Astrocyte (in vitro differentiated cells and primary cell): Measurements from ENCODE around the gene COL23A1. TPM values are rescaled to one million over a fixed set of nuclear protein-coding genes. Genes with fewer than 3 reads are reported as not detected.
A peak's percentile ranks its signal among the peaks of the same experiment; 100 is the strongest.

ENCODE experiments used
- DNase-seq: peaks from one replicate; pipeline ENCODE4 v3.0.0-alpha.2; 2010; ENCODE audit warnings: low read depth
- FAIRE-seq: peaks from 2 replicates; lab custom pipeline; 2011; peaks lifted over from hg19 to GRCh38; lab: Jason Lieb, UNC
- H2AFZ ChIP-seq: 2 replicates; pipeline ENCODE4 v1.6.0; 2012; ENCODE audit warnings: low read depth, low read length, inconsistent platforms
- H3K27ac ChIP-seq: 2 replicates; pipeline ENCODE4 v1.5.1; 2011; ENCODE audit warnings: low read depth, low read length, inconsistent platforms
- H3K27me3 ChIP-seq: 2 replicates; pipeline ENCODE4 v1.6.0; 2011; ENCODE audit warnings: low read length, inconsistent platforms; ENCODE audit not compliant: insufficient read depth
- H3K36me3 ChIP-seq: 2 replicates; pipeline ENCODE4 v1.5.1; 2011; ENCODE audit warnings: low read length, inconsistent platforms; ENCODE audit not compliant: insufficient read depth
- H3K4me1 ChIP-seq: 2 replicates; pipeline ENCODE4 v1.5.1; 2011; ENCODE audit warnings: low read length, inconsistent platforms; ENCODE audit not compliant: insufficient read depth
- H3K4me2 ChIP-seq: 2 replicates; pipeline ENCODE4 v1.6.0; 2012; ENCODE audit warnings: low read length, inconsistent platforms
- H3K4me3 ChIP-seq: 2 replicates; pipeline ENCODE4 v1.5.1; 2011; ENCODE audit warnings: low read depth, mild to moderate bottlenecking, low read length, inconsistent platforms; ENCODE audit not compliant: insufficient read depth
- H3K79me2 ChIP-seq: 2 replicates; pipeline ENCODE4 v1.6.0; 2012; ENCODE audit warnings: mild to moderate bottlenecking, low read length, inconsistent platforms; ENCODE audit not compliant: insufficient read depth
- H3K9ac ChIP-seq: 2 replicates; pipeline ENCODE4 v1.6.0; 2012; ENCODE audit warnings: mild to moderate bottlenecking, low read length, inconsistent platforms
- H3K9me3 ChIP-seq: 2 replicates; pipeline ENCODE4 v1.5.1; 2012; ENCODE audit warnings: low read depth, mild to moderate bottlenecking, low read length, inconsistent platforms; ENCODE audit not compliant: insufficient read depth
- H4K20me1 ChIP-seq: 2 replicates; pipeline ENCODE4 v1.6.0; 2012; ENCODE audit warnings: low read length, inconsistent platforms; ENCODE audit not compliant: insufficient read depth
- H3K27ac Mint-ChIP-seq: one replicate; pipeline ENCODE4 v1.8.0; 2021; ENCODE audit warnings: mild to moderate bottlenecking, mixed read lengths; ENCODE audit not compliant: unreplicated experiment
- H3K27me3 Mint-ChIP-seq: one replicate; pipeline ENCODE4 v1.8.0; 2021; ENCODE audit warnings: low read depth, mixed read lengths; ENCODE audit not compliant: unreplicated experiment
- H3K36me3 Mint-ChIP-seq: one replicate; pipeline ENCODE4 v1.8.0; 2021; ENCODE audit warnings: low read depth, mixed read lengths; ENCODE audit not compliant: unreplicated experiment
- H3K4me1 Mint-ChIP-seq: one replicate; pipeline ENCODE4 v1.8.0; 2021; ENCODE audit warnings: low read depth, mixed read lengths; ENCODE audit not compliant: unreplicated experiment
- H3K4me3 Mint-ChIP-seq: one replicate; pipeline ENCODE4 v1.8.0; 2021; ENCODE audit warnings: mild to moderate bottlenecking, moderate library complexity, mixed read lengths; ENCODE audit not compliant: unreplicated experiment
- H3K9me3 Mint-ChIP-seq: one replicate; pipeline ENCODE4 v1.8.0; 2021; ENCODE audit warnings: mild to moderate bottlenecking, mixed read lengths; ENCODE audit not compliant: unreplicated experiment
- EZH2 ChIP-seq: IDR thresholded peaks from 2 replicates; pipeline ENCODE4 v1.6.1; 2012; ENCODE audit warnings: mild to moderate bottlenecking, low read length, inconsistent platforms; ENCODE audit not compliant: insufficient read depth
- total RNA-seq: library from RNA; stranded (reverse); gene quantifications from 2 replicates; pipeline ENCODE4 v1.2.1, GENCODE V29; 2021
- TF ChIP-seq, protein P1 (sequence below): IDR thresholded peaks from 2 replicates; pipeline ENCODE4 v1.5.1; 2011; ENCODE audit warnings: low read depth, mild to moderate bottlenecking, inconsistent platforms, low read length, moderate library complexity; ENCODE audit not compliant: insufficient read depth

COL23A1 gene
- total RNA-seq, 1 donor from 2014 or later, result 0.16 TPM

DNA sequence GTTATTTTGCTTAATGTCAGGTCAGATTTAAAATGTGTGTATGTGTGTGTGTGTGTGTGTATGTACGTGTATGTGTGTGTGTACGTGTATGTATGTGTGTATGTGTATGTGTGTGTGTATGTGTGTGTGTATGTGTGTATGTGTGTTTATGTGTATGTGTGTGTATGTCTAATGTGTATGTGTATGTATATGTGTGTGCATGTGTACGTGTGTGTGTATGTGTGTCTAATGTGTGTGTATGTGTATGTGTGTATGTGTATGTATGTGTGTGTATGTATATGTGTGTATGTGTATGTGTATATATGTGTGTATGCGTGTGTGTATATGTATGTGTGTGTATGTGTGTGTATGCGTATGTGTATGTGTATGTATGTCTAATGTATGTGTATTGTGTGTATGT is 232.5 kb downstream of the COL23A1 start:
- Histone ChIP-seq H3K4me2 (no peak overlapping the region), H3K27ac (no peak overlapping the region), H3K36me3 (no peaks in the 10 kb centered on the region), H3K4me3 (no peak overlapping the region), H3K9me3 (no peaks in the 10 kb centered on the region), H3K27me3 (no peaks in the 10 kb centered on the region), H2AFZ (no peak overlapping the region), H3K9ac (no peak overlapping the region), H3K4me1 (peaks cover 7% of the 10 kb centered on the region), H3K79me2 (no peaks in the 10 kb centered on the region), H4K20me1 (no peaks in the 10 kb centered on the region)
- Mint-ChIP-seq H3K4me1 (peaks cover 30% of the 10 kb centered on the region), H3K9me3 (peaks cover 2% of the 10 kb centered on the region), H3K4me3 (no peak overlapping the region), H3K36me3 (no peaks in the 10 kb centered on the region), H3K27me3 (peaks cover 34% of the 10 kb centered on the region), H3K27ac (no peak overlapping the region)
- DNase-seq (no peak), FAIRE-seq (no peak)
- no peak for TF ChIP-seq EZH2
- TF ChIP-seq, protein P1, sequence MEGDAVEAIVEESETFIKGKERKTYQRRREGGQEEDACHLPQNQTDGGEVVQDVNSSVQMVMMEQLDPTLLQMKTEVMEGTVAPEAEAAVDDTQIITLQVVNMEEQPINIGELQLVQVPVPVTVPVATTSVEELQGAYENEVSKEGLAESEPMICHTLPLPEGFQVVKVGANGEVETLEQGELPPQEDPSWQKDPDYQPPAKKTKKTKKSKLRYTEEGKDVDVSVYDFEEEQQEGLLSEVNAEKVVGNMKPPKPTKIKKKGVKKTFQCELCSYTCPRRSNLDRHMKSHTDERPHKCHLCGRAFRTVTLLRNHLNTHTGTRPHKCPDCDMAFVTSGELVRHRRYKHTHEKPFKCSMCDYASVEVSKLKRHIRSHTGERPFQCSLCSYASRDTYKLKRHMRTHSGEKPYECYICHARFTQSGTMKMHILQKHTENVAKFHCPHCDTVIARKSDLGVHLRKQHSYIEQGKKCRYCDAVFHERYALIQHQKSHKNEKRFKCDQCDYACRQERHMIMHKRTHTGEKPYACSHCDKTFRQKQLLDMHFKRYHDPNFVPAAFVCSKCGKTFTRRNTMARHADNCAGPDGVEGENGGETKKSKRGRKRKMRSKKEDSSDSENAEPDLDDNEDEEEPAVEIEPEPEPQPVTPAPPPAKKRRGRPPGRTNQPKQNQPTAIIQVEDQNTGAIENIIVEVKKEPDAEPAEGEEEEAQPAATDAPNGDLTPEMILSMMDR, result no peak

DNA sequence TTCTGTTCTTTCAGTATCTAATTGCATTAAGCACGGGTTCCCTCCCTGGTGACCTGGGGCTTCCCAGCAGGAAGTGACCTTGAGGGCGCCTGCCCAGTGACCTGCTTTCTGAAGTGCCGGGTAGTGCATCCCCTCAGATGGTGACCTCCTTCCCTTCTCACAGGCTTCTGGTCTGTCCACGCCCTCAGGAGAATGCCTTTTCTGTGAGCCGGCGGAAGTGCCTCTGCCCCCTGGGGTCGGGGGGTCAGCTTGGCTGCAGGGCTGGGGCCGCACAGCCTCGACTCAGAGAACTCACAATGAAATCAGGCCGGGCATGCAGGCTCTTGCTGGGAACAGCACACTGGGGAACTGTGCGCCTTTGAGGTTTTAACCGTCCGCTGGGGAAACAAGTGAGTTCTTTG is 233.1 kb downstream of the COL23A1 start:
- no peaks in the 10 kb centered on the region for H3K27me3 ChIP-seq
- peaks cover 30% of the 10 kb centered on the region for H3K4me1 Mint-ChIP-seq
- peaks cover 7% of the 10 kb centered on the region for H3K4me1 ChIP-seq
- H3K27ac ChIP-seq, result no peak overlapping the region
- peaks cover 2% of the 10 kb centered on the region for H3K9me3 Mint-ChIP-seq
- DNase-seq (no peak), FAIRE-seq (no peak)
- H3K36me3 Mint-ChIP-seq, result no peaks in the 10 kb centered on the region
- no peak overlapping the region for H3K4me3 ChIP-seq
- H3K79me2 ChIP-seq, result no peaks in the 10 kb centered on the region
- no peaks in the 10 kb centered on the region for H3K36me3 ChIP-seq
- H3K27ac Mint-ChIP-seq, result peak overlapping the region; percentile 43
- no peaks in the 10 kb centered on the region for H4K20me1 ChIP-seq
- no peak overlapping the region for H3K9ac ChIP-seq
- H3K27me3 Mint-ChIP-seq, result peaks cover 39% of the 10 kb centered on the region
- H3K4me2 ChIP-seq, result peak overlapping the region; percentile 22
- TF ChIP-seq, protein P1, result no peak
- TF ChIP-seq EZH2, result no peak
- H3K9me3 ChIP-seq, result no peaks in the 10 kb centered on the region
- H2AFZ ChIP-seq, result no peak overlapping the region
- H3K4me3 Mint-ChIP-seq, result no peak overlapping the region

DNA sequence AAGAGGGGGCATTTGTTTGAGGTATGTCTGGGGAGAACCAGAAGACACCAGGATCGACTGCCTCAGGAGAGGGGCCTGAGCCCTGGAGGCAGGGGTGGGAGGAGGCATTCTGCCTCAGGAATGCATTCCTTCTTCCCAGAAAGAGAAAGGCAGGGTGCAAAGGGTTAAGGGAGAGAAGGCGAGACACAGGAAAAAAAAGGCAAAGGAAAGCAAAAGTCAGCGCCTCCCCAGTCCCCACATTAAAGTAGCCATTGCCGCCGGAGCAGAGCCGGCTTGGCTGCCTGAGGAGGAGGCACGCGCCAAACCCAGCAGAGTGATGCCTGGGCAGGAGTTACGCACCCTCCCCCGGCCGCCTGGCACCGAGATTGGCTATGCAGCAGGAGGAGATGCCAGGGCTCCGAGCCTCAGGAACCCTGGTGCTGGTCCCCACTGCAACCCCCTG is 233.7 kb downstream of the COL23A1 start:
- no peaks in the 10 kb centered on the region for H3K27me3 ChIP-seq
- H2AFZ ChIP-seq, result no peak overlapping the region
- FAIRE-seq (no peak), DNase-seq (no peak)
- H3K9ac ChIP-seq, result no peak overlapping the region
- H3K27ac Mint-ChIP-seq, result peak overlapping the region; percentile 43
- no peaks in the 10 kb centered on the region for H3K79me2 ChIP-seq
- H3K36me3 ChIP-seq, result no peaks in the 10 kb centered on the region
- H3K27me3 Mint-ChIP-seq, result peaks cover 43% of the 10 kb centered on the region
- no peaks in the 10 kb centered on the region for H3K9me3 ChIP-seq
- H3K27ac ChIP-seq, result no peak overlapping the region
- no peaks in the 10 kb centered on the region for H4K20me1 ChIP-seq
- peaks cover 7% of the 10 kb centered on the region for H3K4me1 ChIP-seq
- H3K36me3 Mint-ChIP-seq, result no peaks in the 10 kb centered on the region
- H3K4me2 ChIP-seq, result peak overlapping the region; percentile 22
- H3K9me3 Mint-ChIP-seq, result no peaks in the 10 kb centered on the region
- H3K4me1 Mint-ChIP-seq, result peaks cover 24% of the 10 kb centered on the region
- no peak for TF ChIP-seq EZH2
- TF ChIP-seq, protein P1, result no peak
- H3K4me3 Mint-ChIP-seq, result peak overlapping the region; percentile 66
- H3K4me3 ChIP-seq, result no peak overlapping the region
